Measurements from ENCODE around the gene FHIT.

FHIT gene

GRCh38 chr3:60065227-60065868 is 1185.9 kb downstream of the FHIT start:
- DNase-seq = no peak

DNA sequence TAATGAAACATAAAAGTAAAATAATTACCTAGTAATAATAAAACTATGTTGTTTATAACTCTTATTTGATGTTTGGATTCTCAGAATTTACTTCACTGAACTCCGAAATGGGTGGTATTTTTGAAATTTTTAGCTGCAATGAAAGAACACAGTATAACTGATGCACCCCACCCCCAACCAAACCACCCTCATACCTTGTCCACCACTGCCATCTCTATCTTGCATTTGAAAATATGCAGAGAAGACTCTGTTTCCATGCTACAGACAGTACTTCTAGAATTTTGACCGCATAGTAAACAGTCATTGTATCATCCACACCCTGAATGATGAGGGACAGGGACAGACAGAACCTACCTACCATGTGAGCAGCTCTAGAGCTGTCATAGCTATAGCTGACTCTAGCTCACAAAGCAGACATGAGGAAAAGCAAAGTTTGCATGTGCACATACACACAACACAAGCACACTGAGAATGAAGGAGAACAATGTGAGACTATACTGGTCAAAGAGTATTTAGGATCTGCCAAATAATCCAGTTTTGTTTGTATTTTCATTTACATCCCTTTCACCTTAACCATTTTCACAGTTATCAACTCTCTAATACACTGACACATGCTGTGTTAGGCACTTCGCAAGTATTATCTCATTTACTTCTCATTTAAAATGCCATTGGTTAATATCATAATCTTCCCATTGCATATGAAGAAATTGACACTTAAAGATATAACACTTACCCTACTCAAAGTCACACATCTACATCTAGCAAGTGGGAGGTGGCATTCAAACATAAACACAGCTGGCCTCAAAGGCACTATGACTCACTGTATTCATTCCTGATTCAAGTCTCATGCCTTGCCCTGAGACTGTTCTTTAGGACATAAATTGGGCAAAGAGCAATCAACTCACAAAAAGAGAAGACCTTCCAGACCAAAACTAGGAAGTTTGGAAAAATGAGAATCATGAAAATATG is 1186.8 kb downstream of the FHIT start:
- DNase-seq = no peak

DNA sequence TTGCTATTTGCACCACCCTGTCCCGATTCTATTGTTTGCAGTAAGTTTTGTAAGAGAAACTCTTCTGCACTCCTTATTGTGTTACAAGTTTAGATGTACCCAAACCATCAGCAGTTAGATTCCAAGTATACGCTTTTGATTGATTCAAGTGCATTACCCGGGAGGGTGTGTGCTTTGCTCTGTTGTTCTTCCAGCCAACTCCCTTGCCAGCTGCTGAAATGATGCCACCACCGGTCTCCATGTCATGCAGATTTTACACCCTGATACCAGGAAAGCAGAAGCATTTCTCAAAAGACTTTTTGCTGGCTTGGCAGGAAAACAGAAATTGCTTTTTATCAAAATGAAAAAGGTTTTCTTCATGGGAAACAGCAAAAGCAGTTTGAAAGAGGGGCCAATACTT is 1194.8 kb downstream of the FHIT start:
- DNase-seq = no peak

DNA sequence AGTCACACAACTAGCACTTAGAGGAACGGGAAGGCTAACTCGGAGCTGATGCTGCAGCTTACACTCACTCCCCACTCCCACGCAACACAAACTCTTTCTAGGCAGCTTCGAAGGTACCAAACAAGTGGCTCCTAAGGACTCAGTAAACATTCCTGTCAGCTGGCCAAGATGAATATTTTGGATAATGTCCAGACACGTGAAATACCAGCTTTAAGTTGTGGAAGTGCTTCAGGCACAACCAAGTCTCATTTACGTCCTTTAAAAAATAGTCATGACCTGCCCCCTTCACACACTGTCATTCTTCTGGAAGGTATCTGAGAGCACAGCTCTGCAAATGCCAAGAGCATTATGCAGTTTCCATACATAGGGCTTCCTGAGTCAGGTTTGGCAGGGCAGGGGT is 1195.5 kb downstream of the FHIT start:
- no peak for DNase-seq

DNA sequence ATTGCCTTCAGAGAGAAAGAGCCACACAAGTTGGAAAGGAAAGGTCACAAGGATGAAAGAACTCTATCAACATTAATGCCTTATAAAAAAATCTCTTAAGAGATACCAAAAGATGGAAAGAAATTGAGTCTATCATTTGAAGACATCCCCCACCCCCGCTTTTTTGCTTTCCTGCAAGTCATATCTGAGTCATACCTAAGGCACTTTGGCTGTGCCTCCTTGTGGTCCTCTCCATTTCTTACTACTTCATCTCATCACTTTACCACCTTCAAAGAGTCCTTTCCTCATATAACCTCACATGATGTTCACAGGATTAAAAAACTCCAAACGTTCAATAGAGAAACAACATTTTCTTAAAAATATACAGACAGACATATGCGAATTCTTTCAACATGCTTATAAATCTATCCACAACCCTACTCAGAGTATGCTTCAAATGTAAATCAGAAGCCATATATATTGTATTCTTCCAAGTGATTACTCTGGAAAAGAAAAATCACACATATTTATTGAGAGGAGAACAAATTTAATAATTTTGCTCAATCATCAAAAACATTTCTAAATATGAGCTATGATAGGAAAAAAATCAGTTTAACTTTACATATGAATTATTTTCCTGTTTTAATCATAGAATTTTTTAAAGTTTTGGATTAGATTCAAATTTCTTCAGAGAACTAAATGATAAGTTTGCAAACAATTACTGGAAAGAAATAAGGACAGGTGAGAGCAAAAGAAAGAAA is 1197.6 kb downstream of the FHIT start:
- no peak for DNase-seq

DNA sequence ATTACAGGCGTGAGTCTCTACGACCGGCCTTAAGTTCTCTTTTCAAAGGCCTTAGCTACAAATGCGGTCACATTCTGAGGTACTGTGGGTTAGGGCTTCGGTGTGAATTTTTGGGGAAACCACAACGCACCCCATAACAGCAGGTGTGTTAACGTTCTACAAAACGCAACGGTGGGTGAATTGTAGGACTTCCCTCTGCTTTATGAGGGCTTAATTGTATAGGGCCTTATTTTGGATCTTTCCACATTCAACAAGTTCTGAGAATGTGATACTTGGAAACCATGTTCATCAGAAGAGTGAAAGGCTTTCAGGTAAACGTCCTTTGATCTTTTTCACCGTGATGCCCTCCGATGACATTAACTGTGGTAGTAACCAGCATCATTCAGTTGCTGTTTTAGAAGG is 1202.8 kb downstream of the FHIT start:
- DNase-seq = no peak

GRCh38 chr3:60047426-60048200 is 1203.6 kb downstream of the FHIT start:
- no peak for DNase-seq

DNA sequence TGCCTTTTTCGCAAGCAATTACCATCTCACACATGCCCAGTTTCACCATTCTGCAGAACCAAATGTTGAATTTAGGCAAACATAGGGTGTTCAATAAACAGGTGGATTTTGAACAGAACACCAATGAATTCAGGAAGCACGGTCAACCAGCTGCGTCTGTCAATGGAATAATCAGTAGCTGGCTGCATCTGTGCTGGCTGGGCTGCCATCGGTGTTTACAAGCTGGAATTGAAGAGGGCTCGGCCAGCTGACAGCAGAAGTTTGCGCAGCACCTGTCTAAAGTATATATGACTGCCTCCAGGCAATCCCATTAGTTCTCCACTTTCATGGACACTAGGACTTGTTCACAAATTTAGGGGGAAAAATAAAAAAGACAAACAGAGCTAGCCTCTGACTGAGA is 1205.0 kb downstream of the FHIT start:
- no peak for DNase-seq

- DNase-seq = no peak
Observed at GRCh38 chr3:60045686-60046085, 1205.6 kb downstream of the FHIT start.

DNA sequence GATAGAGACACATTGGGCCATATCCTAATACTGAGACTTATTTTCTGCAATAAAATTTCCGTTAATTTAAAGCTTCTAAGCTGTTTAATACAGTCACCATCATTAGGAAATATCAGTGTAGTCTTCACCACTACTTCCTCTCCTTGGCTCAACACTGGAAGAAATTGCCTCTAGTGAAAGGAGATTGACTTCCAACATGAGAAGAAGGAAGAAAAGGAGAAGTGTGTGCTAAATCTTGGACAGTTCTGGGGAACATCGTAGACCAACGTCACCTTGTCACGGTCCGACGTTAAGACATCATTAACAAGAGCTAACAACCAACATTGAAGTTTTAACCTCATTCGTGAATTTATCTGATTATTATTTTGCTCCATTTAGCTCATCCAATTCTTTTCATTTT is 1214.4 kb downstream of the FHIT start:
- no peak for DNase-seq

DNA sequence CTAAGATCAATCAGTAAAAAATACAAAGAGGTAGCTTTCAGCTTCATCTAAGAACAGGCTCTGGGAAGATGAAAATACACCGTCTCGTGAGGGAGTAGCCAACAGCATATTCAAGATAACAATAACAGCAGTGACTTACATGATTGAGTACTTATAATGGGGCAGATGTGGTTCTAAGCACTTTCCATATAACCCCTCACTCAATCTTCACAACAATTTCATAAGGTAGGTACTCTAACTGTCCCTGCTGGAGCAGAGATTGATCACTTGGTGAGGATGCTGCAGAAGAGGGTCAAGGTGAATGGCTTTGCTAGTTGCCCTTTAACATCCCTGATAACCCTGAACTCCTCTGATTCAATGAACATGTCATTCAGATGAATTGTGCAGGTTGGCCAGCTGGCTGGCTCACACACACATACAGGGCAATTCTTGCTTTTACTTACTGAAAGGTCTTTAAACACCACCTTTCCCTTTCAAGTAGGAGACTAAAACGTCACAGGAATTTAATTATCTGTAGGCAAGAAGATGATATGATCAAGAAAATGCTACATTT is 1217.3 kb downstream of the FHIT start:
- DNase-seq = no peak

GRCh38 chr3:60030982-60031381 is 1220.3 kb downstream of the FHIT start:
- no peak for DNase-seq

GRCh38 chr3:60028233-60028632 is 1223.0 kb downstream of the FHIT start:
- no peak for DNase-seq

DNA sequence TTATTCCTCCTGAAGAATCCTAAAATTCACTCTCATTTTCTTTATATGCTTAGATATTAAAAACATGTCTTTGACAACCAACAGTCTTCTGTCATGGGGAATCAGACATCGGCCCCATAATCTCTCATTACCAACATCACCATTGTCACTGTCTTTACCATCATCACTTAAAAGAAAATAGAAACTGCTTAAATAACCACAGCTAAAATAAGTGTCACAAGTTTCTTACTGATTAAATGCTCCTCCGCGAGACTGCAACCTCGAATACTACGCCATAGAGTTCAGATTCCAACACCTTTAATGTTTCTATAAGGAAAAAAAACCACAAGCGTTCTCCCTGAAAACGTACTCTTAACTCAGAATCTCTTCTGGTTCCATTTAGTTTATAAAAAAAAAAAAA is 1223.9 kb downstream of the FHIT start:
- no peak for DNase-seq

GRCh38 chr3:60025096-60026050 is 1225.9 kb downstream of the FHIT start:
- DNase-seq = no peak

DNA sequence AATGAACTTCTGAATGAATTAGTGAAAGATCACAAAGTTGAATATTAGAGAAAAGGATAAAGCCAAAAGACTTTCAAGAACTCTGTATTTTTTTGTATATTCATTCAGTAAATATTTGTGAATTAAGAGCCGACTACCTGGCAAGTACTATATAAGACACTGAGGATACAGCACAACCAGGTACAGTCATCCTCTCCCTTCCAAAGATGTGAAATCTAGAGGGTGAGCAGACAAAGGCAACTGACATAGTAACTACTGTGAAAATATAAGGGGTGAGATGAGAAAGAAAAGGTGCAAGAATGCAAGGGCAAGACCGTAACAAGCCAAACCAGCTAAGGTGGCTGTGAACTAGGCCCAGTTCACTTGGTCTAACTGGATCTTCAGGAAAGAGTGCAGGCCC is 1226.9 kb downstream of the FHIT start:
- DNase-seq = no peak

GRCh38 chr3:60023189-60023588 is 1228.1 kb downstream of the FHIT start:
- DNase-seq = no peak

DNA sequence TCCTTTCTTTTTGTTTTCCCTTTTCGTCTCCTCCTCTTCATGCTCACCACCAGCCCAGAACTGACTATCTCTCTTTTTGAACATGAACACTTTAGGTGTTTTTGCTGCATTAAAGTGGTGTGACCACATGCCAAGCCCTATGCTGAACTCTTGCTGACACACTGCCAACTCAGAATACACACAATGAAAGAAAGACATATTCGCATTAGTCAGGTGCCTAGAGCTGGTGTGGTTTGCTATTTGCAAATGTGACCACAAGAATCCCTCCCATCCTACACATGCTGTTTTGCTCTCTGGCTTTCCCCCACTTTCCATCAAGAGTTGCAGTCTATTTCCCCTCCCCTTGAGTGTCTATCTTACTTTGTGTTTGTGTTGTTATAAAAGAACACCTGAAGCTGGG is 1233.6 kb downstream of the FHIT start:
- no peak for DNase-seq

DNA sequence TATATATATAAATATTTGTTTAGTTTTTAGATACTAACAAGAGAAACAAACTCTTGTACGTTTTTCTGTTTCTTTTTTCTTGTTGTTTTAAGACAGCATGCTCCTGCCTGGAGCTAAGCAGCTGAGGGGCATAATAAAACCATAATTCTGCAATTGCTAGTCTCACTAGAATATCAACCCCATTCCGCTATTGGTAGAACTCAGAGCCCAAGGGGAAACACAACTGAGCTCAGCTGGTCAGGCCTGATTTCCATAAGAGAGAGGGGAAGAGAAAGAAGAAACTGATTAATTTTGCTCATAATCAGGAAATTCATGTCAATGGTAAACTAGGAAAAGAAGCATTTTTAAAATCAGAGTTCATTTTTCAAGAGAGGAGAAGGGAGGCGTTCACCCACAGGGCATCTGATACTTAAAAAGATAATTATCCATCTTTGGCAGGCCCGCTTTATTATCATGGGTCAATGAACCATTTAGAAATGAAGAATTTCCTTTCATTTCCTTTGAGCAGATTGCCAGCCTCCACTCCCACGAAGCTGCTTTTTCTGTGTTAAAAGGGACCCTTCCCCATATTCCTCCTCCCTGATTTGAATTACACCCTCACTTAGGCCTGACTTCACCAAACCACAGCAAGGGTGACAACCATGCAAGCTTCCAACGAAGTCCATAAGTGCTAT is 1236.1 kb downstream of the FHIT start:
- DNase-seq = no peak

DNA sequence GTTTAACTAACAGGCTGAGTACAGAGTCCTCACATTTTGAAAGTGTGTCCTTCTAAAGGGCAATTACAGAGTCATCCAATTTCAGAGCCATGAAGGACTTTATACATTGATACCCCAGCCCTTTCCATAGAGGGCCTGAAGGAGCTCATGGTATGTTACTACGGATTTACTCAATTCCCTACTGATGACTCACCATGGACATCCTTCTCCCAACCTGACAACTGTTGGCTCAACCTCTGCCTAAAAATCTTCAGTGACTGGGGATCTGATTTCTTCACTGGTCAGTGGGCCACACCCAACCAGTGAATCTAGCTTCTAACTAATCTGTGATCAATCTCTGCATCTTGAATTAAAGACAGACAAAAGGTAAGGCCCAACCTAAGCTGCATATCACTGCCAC is 1238.0 kb downstream of the FHIT start:
- no peak for DNase-seq

GRCh38 chr3:60011218-60011617 is 1240.0 kb downstream of the FHIT start:
- no peak for DNase-seq

Measured in SIG-M5 (cell line).